NK-92 (cell line): ENCODE results near the gene ACVR2A.

Experiments used
- DNase-seq: peaks from one replicate; lab custom pipeline; 2025; ENCODE audit not compliant: unreplicated experiment; lab: John Stamatoyannopoulos, UW

The ACVR2A gene

DNA sequence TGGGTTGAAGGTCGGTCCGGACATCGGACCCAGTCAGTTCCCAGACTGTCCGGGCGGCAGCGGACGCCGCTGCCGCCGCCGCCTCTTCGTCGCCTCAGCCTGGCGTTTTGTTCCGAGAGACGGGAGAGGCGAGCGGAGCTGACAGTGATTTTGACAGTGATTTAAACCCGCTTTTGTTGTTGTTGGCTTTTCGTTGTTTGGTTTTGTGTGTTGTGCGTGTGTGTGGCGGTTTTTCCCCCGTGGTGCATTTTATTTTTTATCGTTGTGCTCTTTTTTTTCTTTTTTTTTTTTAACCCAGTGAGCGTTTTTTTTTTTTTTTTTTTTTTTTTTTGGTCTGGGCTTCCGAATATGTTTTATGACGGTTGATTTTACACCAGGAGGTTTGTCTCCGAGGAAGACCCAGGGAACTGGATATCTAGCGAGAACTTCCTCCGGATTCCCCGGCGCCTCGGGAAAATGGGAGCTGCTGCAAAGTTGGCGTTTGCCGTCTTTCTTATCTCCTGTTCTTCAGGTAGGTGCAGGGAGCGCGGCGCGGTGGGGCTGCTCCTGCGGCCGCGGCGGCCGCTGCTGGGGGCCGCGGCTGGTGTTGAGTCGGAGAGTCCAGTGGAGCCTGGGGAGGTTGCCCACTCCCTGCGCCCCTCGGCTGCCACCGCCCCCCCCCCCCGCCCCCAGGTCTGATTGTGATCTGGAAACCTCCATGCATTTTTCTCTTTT lies at the start of gene ACVR2A:
Gene ACVR2A, plus strand, starts transcription at position 333 of the 714 bp plus-strand sequence. Its CDS starts 124 bp downstream, at position 457.
- DNase-seq, result no peak

DNA sequence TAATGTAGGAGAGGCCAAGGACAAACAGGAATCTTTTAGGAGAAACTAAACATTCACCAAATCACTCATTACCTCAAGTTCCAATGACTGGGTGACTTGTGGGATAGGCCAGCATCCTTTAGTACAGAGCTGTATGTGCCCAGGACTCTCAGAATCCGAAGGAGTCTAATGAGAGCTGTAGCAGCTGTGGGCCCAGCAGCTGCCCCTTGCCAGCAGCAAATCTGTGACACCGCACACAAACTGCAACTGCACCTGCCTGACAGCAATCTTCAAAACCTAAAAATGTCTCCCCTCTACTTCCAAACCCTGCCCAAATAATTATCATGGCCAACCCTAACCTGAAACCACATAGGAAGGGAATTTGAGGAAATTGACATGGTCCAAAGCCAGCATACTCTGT lies 44.5 kb upstream of the ACVR2A start:
- DNase-seq, result no peak

DNA sequence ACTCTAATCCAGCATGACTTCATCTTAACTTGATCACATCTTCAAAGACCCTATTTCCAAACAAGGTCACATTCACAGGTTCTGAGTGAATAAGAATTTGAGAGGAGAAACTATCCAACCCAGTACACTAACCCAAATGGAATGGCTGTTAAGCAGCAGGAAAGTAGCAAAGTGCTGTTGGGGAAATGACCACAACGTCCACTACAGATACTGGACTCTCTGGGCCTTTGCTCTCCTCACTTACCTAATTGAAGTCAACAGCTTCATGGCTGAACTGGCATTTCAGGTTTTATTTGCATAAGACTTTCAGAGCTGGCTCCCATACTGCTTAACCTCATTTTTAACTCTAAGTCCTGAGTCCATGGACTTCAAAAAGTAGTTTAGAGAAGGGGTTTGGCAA lies 38.0 kb upstream of the ACVR2A start:
- DNase-seq, result no peak

DNA sequence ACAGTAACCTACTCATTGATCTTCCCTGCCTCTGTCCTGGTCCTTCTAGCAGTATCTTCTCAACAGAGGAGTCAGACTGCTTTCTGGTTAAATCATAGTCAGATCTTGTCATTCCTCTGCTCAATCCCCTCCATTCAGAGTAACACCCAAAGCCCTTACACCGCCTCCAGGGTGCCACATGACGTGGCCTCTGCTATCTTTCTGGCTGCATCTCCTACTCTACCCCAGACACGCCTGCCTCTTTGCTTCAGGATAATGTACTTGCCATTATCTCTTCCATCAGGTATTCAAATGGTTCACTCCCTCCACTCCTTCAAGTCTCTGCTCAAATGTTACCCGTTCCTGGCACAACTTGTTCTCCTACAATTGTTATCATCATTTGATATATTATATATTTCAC lies 36.3 kb upstream of the ACVR2A start:
- DNase-seq, result no peak

DNA sequence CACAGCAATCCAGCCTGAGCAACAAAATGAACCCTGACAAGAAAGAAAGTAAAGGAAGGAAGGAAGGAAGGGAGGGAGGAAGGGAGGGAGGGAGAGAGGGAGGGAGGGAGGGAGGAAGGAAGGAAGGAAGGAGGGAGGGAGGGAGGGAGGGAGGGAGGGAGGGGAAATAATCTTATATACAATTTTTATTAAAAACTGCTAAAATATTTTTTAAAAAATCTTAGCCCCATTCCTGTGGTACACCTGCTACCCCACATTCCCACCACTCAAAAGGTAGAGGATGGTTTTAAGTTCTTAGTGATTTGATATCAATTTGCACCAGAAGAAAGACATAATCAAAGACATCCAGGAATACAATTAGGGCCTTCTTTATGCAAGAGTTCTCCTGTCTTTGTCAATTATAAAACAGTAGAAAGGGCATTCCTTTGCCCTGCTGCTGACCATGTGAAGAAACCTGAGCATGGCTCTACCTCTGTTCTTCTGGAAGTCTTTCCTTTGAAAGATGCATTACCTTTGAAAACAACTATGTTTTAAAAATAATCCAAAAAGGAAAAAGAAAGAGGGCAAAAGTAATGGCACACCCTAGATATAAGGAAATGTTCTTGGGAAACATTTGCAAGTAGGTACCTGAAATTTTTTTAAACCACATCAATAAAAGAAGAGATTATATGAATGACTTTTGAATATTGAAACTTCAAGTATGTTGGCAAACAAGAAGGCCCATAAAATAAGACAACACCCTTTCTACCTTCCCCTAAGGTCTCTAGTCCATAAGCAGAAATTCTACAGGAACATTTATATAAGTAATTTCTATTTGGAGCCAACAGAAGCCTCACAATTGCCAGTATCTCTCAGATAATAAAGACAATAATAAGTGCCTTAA lies 33.7 kb upstream of the ACVR2A start:
- DNase-seq, result no peak

DNA sequence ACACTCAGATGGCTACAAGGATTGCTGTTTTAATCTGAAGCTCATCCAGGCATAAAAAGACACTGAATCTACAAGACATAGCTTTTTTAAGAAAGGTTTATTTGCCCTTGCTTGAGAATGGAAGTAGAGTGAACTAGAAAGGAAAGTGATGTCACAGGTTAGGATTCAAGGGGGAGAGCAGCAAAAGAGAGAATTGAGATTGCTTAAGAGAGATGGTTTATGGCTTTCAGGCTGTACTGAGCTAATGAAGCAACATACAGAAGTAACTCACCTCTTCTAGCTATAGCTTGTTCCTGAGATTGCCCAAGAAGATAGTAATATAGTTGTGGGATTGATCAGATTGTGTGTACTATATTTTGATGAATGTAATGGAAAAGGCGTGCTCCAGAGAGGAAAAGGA lies 26.1 kb upstream of the ACVR2A start:
- no peak for DNase-seq

DNA sequence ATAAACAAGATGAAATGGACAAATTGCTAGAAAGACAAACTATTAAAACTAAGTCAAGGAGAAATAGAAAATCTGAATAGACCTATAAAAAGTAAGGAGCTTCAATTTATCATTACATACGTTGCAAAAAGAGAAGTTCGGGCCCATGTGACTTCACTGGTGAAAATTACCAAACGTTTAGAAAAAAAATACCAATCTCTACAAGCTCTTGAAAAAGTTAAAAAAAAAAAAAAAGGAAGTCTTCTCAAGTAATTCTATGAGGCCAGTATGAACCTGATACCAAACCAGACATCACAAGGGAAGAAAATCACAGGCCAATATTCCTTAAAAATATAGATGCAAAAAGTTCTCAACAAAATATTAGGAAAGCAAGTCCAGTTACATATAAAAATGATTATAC lies 20.2 kb upstream of the ACVR2A start:
- no peak for DNase-seq

DNA sequence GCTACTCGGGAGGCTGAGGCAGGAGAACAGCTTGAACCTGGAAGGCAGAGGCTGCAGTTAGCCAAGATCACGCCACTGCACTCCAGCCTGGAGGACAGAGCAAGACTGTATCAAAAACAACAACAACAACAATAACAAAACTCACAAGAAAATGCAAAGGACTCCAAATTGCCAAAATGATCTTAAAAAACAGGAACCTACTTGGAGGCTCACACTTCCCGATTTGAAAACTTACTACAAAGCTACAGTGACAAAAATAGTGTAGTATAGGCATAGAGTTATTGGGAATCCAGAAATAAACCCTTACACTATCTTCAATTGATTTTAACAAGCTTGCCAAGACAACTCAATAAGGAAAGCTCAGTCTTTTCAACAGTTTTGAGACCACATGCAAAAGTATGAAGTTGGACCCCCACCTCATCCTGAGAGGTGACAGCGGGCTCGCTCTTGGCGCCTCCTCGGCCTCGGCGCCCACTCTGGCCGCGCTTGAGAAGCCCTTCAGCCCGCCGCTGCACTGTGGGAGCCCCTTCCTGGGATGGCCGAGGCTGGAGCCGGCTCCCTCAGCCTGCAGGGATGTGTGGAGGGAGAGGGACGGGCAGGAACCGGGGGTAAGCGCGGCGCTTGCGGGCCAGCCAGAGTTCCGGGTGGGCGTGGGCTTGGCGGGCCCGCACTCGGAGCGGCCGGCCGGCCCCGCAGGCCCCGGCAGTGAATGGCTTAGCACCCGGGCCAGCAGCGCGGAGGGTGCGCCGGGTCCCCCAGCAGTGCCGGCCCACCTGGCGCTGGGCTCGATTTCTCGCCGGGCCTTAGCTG lies 18.3 kb upstream of the ACVR2A start:
- no peak for DNase-seq

DNA sequence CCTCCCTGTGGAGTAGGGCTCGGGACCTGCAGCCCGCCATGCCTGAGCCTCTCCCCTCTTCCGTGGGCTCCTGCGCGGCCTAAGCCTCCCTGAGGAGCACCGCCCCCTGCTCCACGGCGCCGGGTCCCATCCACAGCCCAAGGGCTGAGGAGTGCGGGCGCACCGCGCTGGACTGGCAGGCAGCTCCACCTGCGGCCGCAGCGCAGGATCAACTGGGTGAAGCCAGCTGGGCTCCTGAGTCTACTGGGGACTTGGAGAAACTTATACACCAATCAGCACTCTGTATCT lies 17.8 kb upstream of the ACVR2A start:
- no peak for DNase-seq

DNA sequence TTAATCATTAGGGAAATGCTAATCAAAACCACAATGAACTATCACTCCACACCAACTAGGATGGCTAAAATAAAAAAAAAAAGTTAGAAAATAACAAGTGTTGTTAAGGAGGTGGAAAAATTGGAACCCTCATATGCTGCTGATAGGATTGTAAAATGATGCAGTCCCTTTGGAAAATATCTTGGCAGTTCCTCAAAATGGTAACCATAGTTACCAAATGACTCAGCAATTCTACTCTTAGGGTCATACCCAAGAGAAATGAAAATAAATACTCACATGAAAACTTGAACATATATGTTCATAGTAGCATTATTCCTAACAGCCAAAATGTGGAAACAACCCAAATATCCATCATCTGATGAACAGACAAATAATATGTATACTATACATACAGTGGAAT lies 15.7 kb upstream of the ACVR2A start:
- no peak for DNase-seq

DNA sequence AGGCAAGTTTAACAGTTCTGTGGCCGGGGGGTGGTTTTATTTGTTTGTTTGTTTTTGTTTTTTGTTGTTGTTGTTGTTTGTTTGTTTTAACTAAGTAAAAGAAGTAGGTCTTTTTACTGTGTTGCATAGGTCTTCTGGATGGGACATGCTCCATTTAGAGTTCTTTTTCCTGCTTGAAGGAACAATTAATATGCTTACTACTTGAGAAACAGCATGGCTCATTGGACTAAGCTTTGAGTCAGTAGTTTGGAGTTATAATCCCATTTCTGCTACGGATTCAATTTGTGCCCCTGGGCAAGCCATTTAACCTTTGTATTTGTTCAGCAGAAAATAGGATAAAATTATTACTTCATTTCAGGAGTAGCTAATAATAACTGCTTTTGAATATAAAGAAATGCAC lies 8.7 kb upstream of the ACVR2A start:
- no peak for DNase-seq

DNA sequence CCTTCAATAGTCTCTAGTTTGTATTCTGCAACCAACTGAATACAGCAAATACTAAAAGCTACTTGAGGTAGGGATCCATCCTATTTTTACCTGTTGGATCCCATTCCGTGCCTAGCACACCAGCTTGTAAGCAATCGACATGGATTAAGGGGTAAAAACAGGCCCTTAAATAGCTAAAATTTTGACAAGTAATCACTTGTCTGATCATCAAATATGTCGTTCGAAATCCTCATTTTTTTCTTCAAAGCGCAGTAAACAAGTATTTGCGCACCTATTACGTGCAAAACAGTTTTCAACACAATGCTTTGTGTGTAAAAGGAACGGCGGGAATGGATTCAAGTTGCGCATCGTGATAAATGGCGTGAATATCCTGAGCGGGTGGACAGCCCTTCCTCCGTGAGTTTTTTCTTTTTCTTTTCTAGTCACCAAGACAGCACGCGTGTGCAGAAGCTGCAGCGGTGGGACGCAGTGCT lies 1.4 kb upstream of the ACVR2A start:
- no peak for DNase-seq

DNA sequence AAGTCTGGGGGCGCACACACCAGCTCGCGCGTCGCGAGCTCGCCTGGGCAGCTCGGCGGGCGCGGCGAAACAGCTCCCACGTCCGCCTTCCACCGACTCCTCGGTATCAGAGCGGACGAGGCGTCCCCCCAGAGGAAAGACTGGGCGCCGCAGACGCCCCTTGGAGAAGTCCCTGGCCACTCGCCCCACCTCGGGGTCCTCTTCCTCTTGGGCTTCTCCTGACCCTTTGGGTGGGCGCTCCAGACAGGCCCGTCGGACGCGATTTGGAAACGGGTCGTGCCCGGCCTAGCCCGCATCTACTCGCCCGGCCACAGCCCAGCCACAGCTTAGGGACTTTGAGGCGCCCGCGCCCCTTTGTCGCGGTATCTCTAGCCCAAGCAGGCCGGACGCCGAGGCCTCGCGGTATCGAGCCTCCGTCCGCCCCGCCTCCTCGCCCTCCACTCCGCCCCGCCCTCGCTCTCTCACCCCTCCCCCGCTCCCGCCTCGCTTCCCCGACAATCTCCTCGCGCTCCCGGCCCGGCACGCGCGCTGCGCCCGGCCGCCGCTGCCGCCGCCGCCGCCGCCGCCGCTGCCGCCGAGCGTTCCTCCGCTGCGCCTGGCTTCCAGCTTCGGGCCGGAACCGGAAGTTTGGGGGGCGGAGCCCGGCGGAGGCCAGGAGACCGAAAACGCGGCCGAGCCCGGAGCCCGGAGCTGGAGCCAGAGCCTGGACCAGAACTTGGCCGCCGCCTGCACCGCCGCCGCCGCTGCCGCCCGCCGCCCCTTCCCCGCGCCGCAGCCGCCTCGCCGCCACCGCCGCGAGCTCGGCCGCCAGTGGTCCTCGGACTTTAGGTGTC lies 749 bp upstream of the ACVR2A start:
- no peak for DNase-seq

DNA sequence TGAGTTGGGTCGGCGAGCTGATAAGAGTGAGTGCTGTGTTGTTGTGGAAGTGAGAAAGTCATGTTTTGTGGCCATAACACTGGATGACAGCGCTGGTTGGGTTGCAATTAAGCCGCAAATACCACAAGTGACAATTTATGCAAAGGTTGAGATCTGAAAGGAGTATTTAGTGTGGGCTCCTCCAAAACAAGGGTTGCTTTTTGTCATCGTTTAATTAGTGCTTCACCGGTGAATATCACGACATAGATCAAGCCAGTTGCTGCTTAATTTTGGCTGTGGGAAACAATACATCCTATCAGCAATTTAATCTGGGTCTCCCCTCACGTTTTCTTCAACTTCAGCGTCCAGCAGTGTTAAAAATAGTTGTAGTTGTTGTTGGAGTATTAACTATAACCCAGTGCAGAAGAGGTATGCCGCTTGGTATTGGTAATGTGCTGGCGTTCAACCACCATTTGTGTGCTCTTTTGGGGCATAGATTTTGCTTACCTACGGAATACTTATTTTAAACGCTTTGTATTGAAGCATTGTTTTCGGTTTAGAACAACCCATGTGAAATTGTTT lies 662 bp downstream of the ACVR2A start:
- DNase-seq, result no peak

DNA sequence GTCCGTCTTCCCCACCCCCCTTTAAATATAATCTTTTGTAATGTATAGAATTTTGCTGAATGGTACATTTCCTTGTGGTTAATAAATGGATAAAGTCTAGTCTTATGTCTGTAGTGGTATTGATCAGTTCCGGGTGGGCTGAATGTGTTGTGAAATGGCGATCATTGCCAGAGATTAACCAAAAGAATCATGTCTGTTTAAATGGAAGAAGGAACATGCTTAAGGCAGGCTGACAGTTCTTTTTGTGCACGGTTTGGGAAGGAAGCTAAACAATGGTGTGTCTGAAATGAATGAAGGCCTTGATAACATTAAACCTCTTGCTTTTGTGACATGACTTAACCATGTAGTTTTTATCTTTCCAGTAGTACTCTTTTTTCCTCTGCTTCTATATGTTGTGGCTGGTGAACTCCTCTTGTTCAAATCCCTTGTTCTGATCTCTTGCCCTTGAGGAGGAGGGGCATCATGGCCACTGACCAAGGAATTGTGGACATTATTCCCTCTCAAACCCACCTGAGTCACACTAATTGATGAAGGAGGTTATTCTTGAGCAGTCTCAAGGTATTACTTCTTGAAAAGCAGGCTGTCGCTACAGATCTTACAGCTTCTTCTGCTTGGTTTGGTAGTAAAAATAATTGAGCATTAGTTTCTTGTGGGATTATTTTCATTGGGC lies 1.7 kb downstream of the ACVR2A start:
- DNase-seq, result no peak

DNA sequence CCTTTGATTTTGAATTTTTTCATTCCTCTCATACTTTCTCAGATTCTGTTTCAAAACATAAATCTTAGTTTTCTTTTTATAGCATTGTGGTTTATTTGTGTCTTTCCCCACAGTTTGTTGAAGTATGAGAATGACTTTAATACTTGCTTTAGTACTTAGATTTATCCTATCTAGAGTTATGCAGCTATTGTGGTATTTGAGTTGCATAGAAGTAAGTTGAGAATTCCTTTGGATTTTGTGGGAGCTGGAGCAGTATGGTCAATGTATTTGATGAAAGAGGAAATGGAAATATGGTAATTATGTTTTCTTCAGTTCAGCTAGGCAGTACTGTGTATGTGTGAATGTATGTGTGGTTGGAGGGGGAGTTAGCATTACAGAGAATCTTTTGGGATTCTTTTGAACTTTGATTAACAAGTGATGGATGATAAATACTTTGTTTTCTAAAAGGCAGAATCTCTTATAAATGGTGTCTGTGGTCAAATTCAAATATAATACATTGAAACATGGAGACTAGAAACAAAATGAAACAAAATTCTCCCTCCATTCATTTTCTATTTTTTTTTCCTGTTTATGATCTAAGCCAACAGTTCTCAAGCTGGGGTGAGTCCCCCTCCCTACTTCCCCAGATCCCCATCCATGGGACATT lies 3.0 kb downstream of the ACVR2A start:
- DNase-seq, result no peak

DNA sequence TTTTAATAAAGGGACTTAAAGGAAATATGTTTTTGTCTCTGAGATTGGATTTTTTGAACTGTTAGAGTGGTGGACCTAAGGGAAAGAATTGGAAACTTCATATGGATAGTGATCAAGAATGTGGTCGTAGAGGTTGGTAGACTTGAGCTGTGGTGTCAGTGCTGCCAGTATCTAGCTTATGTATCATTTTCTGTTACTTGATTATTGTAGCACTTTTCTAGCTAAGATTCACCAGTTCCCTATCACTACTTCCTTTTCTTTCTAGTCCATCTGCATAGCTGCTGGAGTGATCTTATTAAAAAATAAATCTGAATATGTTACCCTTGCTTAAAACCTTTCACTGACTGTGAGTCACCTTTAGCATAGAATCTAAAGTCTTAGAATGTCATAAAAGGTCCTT lies 6.0 kb downstream of the ACVR2A start:
- DNase-seq, result no peak

DNA sequence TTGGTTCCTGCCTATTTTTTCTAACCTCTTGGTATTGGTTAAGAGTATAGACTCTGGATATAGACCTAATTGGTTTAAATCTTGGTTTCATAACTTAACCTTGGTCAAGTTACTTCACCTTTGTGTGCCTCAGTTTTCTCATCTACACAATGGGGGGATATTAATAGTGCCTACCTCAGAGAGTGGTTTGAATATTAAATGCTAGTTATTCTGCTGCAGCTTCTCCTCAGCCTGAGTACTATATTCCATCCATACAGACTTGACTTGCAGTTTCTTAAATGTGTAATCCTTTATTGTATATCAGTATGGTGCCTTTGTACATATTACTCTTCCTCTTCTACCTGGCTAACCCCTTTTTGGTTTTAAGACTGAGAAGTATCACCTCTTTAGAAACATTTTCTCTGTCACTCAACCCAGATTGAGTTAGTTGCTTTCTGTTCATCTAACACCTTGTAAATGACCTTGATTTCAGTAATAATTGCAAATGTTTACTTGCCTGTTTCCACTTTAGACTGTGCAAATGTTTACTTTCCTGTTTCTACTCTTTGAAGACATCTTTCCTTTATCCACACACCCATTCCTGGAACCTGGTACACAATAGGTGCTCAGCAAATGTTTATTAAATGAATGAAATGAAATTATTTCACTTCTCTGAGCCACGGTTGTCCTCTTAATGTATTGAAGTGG lies 6.6 kb downstream of the ACVR2A start:
- no peak for DNase-seq

DNA sequence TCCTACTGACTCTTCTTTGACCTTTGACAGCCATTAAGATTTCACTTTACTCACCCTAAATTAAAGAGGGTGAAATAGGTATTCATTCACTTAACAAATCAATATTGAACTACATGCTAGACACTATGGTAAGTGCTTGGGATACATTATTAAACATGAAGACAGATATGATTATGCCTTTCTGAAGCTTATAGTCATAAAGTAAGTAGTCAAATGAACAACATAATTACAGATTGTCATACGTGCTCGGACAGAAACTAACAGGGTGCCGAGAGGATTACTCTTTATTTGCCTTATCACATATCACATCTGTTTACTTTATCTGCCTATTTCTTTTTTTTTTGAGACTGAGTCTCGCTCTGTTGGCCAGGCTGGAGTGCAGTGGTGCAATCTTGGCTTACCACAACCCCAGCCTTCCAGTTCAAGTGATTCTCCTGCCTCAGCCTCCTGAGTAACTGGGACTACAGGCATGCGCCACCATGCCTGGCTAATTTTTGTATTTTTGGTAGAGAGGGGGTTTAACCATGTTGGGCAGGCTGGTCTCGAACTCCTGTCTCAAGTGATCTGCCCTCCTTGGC lies 9.8 kb downstream of the ACVR2A start:
- DNase-seq, result no peak
